ENCODE measurements around the gene MRPL33. TPM values are rescaled to one million over a fixed set of nuclear protein-coding genes. Genes with fewer than 3 reads are reported as not detected.

MRPL33 gene
- total and polyA plus RNA-seq, 4 donors = 31.2 to 130 (median 41.0) TPM

- 89% methylated on average over 5 of the region's 5 CpGs for WGBS
- TF ChIP-seq TAF1 (conservative IDR thresholded peaks at IDR 0.05) = no peak
- TF ChIP-seq FOXA1 (IDR thresholded peaks at IDR 0.05) = no peak
- TF ChIP-seq FOXA2 (IDR thresholded peaks at IDR 0.05) = no peak
- TF ChIP-seq GABPA (IDR thresholded peaks at IDR 0.05 in 1 of 2, conservative IDR thresholded peaks at IDR 0.05 in 1 of 2) = no peak
- TF ChIP-seq NR2F2 (IDR thresholded peaks at IDR 0.05) = peak; percentile 25
- TF ChIP-seq HNF4G (IDR thresholded peaks at IDR 0.05) = no peak
- TF ChIP-seq SP1 (IDR thresholded peaks at IDR 0.05) = no peak
- H3K4me1 ChIP-seq (ENCODE audit: control insufficient read depth in 4 of 4, insufficient read depth in 4 of 4, low read length in 3 of 4) = peaks cover 0 to 4% (median 2%) of the 10 kb centered on the region in 4 donors
Measured at GRCh38 chr2:27728081-27728858, 43.2 kb upstream of the MRPL33 start.

GRCh38 chr2:27729198-27729597 lies 42.3 kb upstream of the MRPL33 start:
- H3K27ac ChIP-seq (ENCODE audit: low read depth in 1 of 2, low read length in 2 of 2) = peak overlapping the region in 1 of 2 donors; percentile 10
- H3K4me1 ChIP-seq (ENCODE audit: control insufficient read depth in 4 of 4, insufficient read depth in 4 of 4, low read length in 3 of 4) = peaks cover 0 to 3% (median 0%) of the 10 kb centered on the region in 4 donors

More at GRCh38 chr2:27728081-27728858, 43.2 kb upstream of the MRPL33 start:
- H3K36me3 ChIP-seq (ENCODE audit: control insufficient read depth in 4 of 4, insufficient read depth in 3 of 4, low read depth in 1 of 4, low read length in 3 of 4) = no peaks in the 10 kb centered on the region
- no peak overlapping the region for H3K9ac ChIP-seq (ENCODE audit: low read depth in 1 of 2, low read length in 2 of 2)
- no peak for DNase-seq (ENCODE audit: low spot score)
- H3K27ac ChIP-seq (ENCODE audit: low read depth in 1 of 2, low read length in 2 of 2) = peak overlapping the region; percentile 27 to 28
- no peaks in the 10 kb centered on the region for H3K9me3 ChIP-seq (ENCODE audit: control insufficient read depth in 4 of 4, low read length in 3 of 4)
- H3K4me3 ChIP-seq (ENCODE audit: low read depth in 1 of 3, low read length in 3 of 3) = no peak overlapping the region
- no peaks in the 10 kb centered on the region for H3K27me3 ChIP-seq (ENCODE audit: control insufficient read depth in 4 of 4, insufficient read depth in 4 of 4, low read length in 3 of 4)

GRCh38 chr2:27729614-27730013 lies 41.9 kb upstream of the MRPL33 start:
- DNase-seq (ENCODE audit: low spot score) = no peak
- H3K9ac ChIP-seq (ENCODE audit: low read depth in 1 of 2, low read length in 2 of 2) = no peak overlapping the region
- no peak overlapping the region for H3K27ac ChIP-seq (ENCODE audit: low read depth in 1 of 2, low read length in 2 of 2)
- H3K4me1 ChIP-seq (ENCODE audit: control insufficient read depth in 4 of 4, insufficient read depth in 4 of 4, low read length in 3 of 4) = peaks cover 0 to 3% (median 0%) of the 10 kb centered on the region in 4 donors
- TF ChIP-seq JUND (IDR thresholded peaks at IDR 0.05) = no peak
- no peak for TF ChIP-seq SP1 (IDR thresholded peaks at IDR 0.05)
- no peak for TF ChIP-seq MAX (IDR thresholded peaks at IDR 0.05)
- TF ChIP-seq HNF4A (conservative IDR thresholded peaks at IDR 0.05) = no peak
- TF ChIP-seq EGR1 (IDR thresholded peaks at IDR 0.05; ENCODE audit: low read depth in 2 of 2) = no peak
- TF ChIP-seq RAD21 (IDR thresholded peaks at IDR 0.05) = no peak
- no peak for TF ChIP-seq NR2F2 (IDR thresholded peaks at IDR 0.05)
- no peak for TF ChIP-seq RXRA (IDR thresholded peaks at IDR 0.05)
- no peaks in the 10 kb centered on the region for H3K27me3 ChIP-seq (ENCODE audit: control insufficient read depth in 4 of 4, insufficient read depth in 4 of 4, low read length in 3 of 4)
- H3K9me3 ChIP-seq (ENCODE audit: control insufficient read depth in 4 of 4, low read length in 3 of 4) = no peaks in the 10 kb centered on the region
- no peaks in the 10 kb centered on the region for H3K36me3 ChIP-seq (ENCODE audit: control insufficient read depth in 4 of 4, insufficient read depth in 3 of 4, low read depth in 1 of 4, low read length in 3 of 4)
- no peak overlapping the region for H3K4me3 ChIP-seq (ENCODE audit: low read depth in 1 of 3, low read length in 3 of 3)
- WGBS = 96% methylated on average over 4 of the region's 4 CpGs

More at GRCh38 chr2:27729198-27729597, 42.3 kb upstream of the MRPL33 start:
- Histone ChIP-seq H3K9me3 (ENCODE audit: control insufficient read depth in 4 of 4, low read length in 3 of 4) (no peaks in the 10 kb centered on the region), H3K36me3 (ENCODE audit: control insufficient read depth in 4 of 4, insufficient read depth in 3 of 4, low read depth in 1 of 4, low read length in 3 of 4) (no peaks in the 10 kb centered on the region), H3K4me3 (ENCODE audit: low read depth in 1 of 3, low read length in 3 of 3) (no peak overlapping the region), H3K9ac (ENCODE audit: low read depth in 1 of 2, low read length in 2 of 2) (no peak overlapping the region), H3K27me3 (ENCODE audit: control insufficient read depth in 4 of 4, insufficient read depth in 4 of 4, low read length in 3 of 4) (no peaks in the 10 kb centered on the region)
- TF ChIP-seq EGR1 (IDR thresholded peaks at IDR 0.05; ENCODE audit: low read depth in 2 of 2) (no peak), HNF4A (conservative IDR thresholded peaks at IDR 0.05) (peak in 1 of 2 donors; percentile 27), TAF1 (conservative IDR thresholded peaks at IDR 0.05) (no peak)
- DNase-seq (ENCODE audit: low spot score) = no peak
- 62% methylated on average over 4 of the region's 4 CpGs for WGBS

- no peak overlapping the region for H3K4me3 ChIP-seq (ENCODE audit: low read depth in 1 of 3, low read length in 3 of 3)
- TF ChIP-seq SP1 (IDR thresholded peaks at IDR 0.05) (peak; percentile 25), TAF1 (conservative IDR thresholded peaks at IDR 0.05) (no peak), NR2F2 (IDR thresholded peaks at IDR 0.05) (peak; percentile 87), FOXA2 (IDR thresholded peaks at IDR 0.05) (no peak)
- H3K9me3 ChIP-seq (ENCODE audit: control insufficient read depth in 4 of 4, low read length in 3 of 4) = no peaks in the 10 kb centered on the region
- H3K27me3 ChIP-seq (ENCODE audit: control insufficient read depth in 4 of 4, insufficient read depth in 4 of 4, low read length in 3 of 4) = no peaks in the 10 kb centered on the region
- 82% methylated on average over 3 of the region's 3 CpGs for WGBS
- no peak overlapping the region for H3K9ac ChIP-seq (ENCODE audit: low read depth in 1 of 2, low read length in 2 of 2)
- H3K4me1 ChIP-seq (ENCODE audit: control insufficient read depth in 4 of 4, insufficient read depth in 4 of 4, low read length in 3 of 4) = peaks cover 0 to 3% (median under 1%) of the 10 kb centered on the region in 4 donors
- H3K27ac ChIP-seq (ENCODE audit: low read depth in 1 of 2, low read length in 2 of 2) = peak overlapping the region in 1 of 2 donors; percentile 45
- no peaks in the 10 kb centered on the region for H3K36me3 ChIP-seq (ENCODE audit: control insufficient read depth in 4 of 4, insufficient read depth in 3 of 4, low read depth in 1 of 4, low read length in 3 of 4)
- no peak for DNase-seq (ENCODE audit: low spot score)
Measured at GRCh38 chr2:27730261-27730662, 41.3 kb upstream of the MRPL33 start.
